WTC11 (cell line): Measurements from ENCODE around the gene GALP. TPM values are rescaled to one million over a fixed set of nuclear protein-coding genes. Genes with fewer than 3 reads are reported as not detected.
"Not testable (repeated sequence)": the region's sequence is repeated elsewhere in the genome, so short reads cannot be mapped to it uniquely, and the experiment has no call there.

Experiments
- ATAC-seq: fragments of 200-7000 bp; cut with Tn5 transposase; 2 replicates; pipeline ENCODE4 v1.10.0; 2021; ENCODE audit warnings: mild to moderate bottlenecking, moderate library complexity
- CTCF ChIA-PET: fragments of 300-600 bp; sonication (Branson Sonifier 250); formaldehyde crosslinking; loops from one replicate; lab custom pipeline; 2021; ENCODE audit warnings: antibody characterized with exemption; lab: Charles Lee
- POLR2A ChIA-PET: fragments of 350-600 bp; sonication (Branson Sonifier 250); formaldehyde crosslinking; loops from one replicate; lab custom pipeline; 2021; ENCODE audit warnings: antibody characterized with exemption; lab: Charles Lee
- DNase-seq: peaks from one replicate; pipeline ENCODE4 v3.0.0; 2021; ENCODE audit warnings: low spot score
- H3K27ac Mint-ChIP-seq: 2 replicates; pipeline ENCODE4 v1.8.0; 2021; ENCODE audit warnings: mixed read lengths
- H3K27me3 Mint-ChIP-seq: 2 replicates; pipeline ENCODE4 v1.8.0; 2021; ENCODE audit warnings: low read depth, mild to moderate bottlenecking, moderate library complexity, mixed read lengths
- H3K36me3 Mint-ChIP-seq: 2 replicates; pipeline ENCODE4 v1.8.0; 2021; ENCODE audit warnings: mixed read lengths
- H3K4me1 Mint-ChIP-seq: 2 replicates; pipeline ENCODE4 v1.8.0; 2022; ENCODE audit warnings: mixed read lengths
- H3K4me3 Mint-ChIP-seq: 2 replicates; pipeline ENCODE4 v1.8.0; 2021; ENCODE audit warnings: mild to moderate bottlenecking, moderate library complexity, mixed read lengths
- H3K9me3 Mint-ChIP-seq: 2 replicates; pipeline ENCODE4 v1.8.0; 2021; ENCODE audit warnings: mixed read lengths
- IRF2 ChIP-seq: sonication (generic); formaldehyde crosslinking; IDR thresholded peaks from 2 replicates; pipeline ENCODE4 v1.8.0; 2022; ENCODE audit warnings: low read depth, missing genetic modification reagents, borderline replicate concordance
- MXD4 ChIP-seq: fragments of 250-450 bp; sonication (Bioruptor Pico); IDR thresholded peaks from 2 replicates; pipeline ENCODE4 v1.8.0; 2021; ENCODE audit warnings: mild to moderate bottlenecking, moderate library complexity, borderline replicate concordance
- NFYB ChIP-seq: sonication (generic); formaldehyde crosslinking; conservative IDR thresholded peaks from 2 replicates; pipeline ENCODE4 v1.8.0; 2022; ENCODE audit warnings: low read depth, missing genetic modification reagents
- NR2C2 ChIP-seq: sonication (generic); formaldehyde crosslinking; IDR thresholded peaks from 2 replicates; pipeline ENCODE4 v1.8.0; 2022; ENCODE audit warnings: mild to moderate bottlenecking, missing genetic modification reagents
- NR3C1 ChIP-seq: sonication (generic); formaldehyde crosslinking; conservative IDR thresholded peaks from 2 replicates; pipeline ENCODE4 v1.8.1; 2023; ENCODE audit warnings: low read depth, mild to moderate bottlenecking, missing genetic modification reagents
- RELA ChIP-seq: sonication (generic); formaldehyde crosslinking; IDR thresholded peaks from 2 replicates; pipeline ENCODE4 v1.8.1; 2022; ENCODE audit warnings: missing genetic modification reagents, mild to moderate bottlenecking, borderline replicate concordance
- ZNF232 ChIP-seq: sonication (generic); formaldehyde crosslinking; IDR thresholded peaks from 2 replicates; pipeline ENCODE4 v1.8.0; 2022; ENCODE audit warnings: mild to moderate bottlenecking, missing genetic modification reagents
- total RNA-seq: library from RNA; stranded (reverse); gene quantifications from 3 replicates; pipeline ENCODE4 v1.2.3, GENCODE V29; 2021
- TF ChIP-seq, protein P1 (sequence below): fragments of 200-600 bp; IDR thresholded peaks from 2 replicates; pipeline ENCODE4 v1.8.0; 2022; ENCODE audit warnings: antibody characterized with exemption
- TF ChIP-seq, protein P2 (sequence below): sonication (generic); formaldehyde crosslinking; IDR thresholded peaks from 2 replicates; pipeline ENCODE4 v1.8.0; 2022; ENCODE audit warnings: mild to moderate bottlenecking, missing genetic modification reagents
- TF ChIP-seq, protein P3 (sequence below): fragments of 250-450 bp; sonication (Bioruptor Pico); IDR thresholded peaks from 2 replicates; pipeline ENCODE4 v1.8.0; 2021; ENCODE audit warnings: mild to moderate bottlenecking
- TF ChIP-seq, protein P4 (sequence below): sonication (generic); formaldehyde crosslinking; IDR thresholded peaks from 2 replicates; pipeline ENCODE4 v1.8.1; 2022; ENCODE audit warnings: missing genetic modification reagents, borderline replicate concordance

Gene GALP
- total RNA-seq, 1 experiment from 2014 or later: not detected

DNA sequence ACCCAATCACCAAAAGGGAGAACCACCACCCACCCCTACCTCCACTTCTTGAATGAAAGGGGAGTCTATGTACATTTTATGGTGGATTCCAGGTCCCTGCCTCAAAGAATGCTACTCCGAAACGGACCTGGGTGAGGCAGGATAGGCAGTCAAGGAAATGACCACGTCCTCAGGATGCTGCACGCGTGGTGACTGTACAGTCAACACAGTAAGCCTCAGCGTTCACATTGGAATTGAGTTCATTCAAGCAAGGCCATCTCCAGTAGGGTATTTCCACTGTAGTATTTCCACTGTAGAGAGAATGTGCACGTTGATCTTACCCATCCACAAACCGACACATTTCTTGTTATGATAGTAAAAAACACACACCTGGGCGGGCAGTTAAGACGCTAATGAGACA, 43.2 kb downstream of the GALP start (continued):
- TF ChIP-seq NFYB: no peak
- TF ChIP-seq MXD4 (CRISPR knock-in tag): no peak
- TF ChIP-seq ZNF232 (CRISPR knock-in tag): no peak
- TF ChIP-seq NR2C2: no peak
- TF ChIP-seq, protein P1, sequence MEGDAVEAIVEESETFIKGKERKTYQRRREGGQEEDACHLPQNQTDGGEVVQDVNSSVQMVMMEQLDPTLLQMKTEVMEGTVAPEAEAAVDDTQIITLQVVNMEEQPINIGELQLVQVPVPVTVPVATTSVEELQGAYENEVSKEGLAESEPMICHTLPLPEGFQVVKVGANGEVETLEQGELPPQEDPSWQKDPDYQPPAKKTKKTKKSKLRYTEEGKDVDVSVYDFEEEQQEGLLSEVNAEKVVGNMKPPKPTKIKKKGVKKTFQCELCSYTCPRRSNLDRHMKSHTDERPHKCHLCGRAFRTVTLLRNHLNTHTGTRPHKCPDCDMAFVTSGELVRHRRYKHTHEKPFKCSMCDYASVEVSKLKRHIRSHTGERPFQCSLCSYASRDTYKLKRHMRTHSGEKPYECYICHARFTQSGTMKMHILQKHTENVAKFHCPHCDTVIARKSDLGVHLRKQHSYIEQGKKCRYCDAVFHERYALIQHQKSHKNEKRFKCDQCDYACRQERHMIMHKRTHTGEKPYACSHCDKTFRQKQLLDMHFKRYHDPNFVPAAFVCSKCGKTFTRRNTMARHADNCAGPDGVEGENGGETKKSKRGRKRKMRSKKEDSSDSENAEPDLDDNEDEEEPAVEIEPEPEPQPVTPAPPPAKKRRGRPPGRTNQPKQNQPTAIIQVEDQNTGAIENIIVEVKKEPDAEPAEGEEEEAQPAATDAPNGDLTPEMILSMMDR: no peak
- no peak for TF ChIP-seq RELA (CRISPR knock-in tag)
- TF ChIP-seq, protein P2, sequence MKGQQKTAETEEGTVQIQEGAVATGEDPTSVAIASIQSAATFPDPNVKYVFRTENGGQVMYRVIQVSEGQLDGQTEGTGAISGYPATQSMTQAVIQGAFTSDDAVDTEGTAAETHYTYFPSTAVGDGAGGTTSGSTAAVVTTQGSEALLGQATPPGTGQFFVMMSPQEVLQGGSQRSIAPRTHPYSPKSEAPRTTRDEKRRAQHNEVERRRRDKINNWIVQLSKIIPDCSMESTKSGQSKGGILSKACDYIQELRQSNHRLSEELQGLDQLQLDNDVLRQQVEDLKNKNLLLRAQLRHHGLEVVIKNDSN: no peak
- TF ChIP-seq, protein P3, sequence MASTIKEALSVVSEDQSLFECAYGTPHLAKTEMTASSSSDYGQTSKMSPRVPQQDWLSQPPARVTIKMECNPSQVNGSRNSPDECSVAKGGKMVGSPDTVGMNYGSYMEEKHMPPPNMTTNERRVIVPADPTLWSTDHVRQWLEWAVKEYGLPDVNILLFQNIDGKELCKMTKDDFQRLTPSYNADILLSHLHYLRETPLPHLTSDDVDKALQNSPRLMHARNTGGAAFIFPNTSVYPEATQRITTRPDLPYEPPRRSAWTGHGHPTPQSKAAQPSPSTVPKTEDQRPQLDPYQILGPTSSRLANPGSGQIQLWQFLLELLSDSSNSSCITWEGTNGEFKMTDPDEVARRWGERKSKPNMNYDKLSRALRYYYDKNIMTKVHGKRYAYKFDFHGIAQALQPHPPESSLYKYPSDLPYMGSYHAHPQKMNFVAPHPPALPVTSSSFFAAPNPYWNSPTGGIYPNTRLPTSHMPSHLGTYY: no peak
- no peak for TF ChIP-seq IRF2 (CRISPR knock-in tag)

DNA sequence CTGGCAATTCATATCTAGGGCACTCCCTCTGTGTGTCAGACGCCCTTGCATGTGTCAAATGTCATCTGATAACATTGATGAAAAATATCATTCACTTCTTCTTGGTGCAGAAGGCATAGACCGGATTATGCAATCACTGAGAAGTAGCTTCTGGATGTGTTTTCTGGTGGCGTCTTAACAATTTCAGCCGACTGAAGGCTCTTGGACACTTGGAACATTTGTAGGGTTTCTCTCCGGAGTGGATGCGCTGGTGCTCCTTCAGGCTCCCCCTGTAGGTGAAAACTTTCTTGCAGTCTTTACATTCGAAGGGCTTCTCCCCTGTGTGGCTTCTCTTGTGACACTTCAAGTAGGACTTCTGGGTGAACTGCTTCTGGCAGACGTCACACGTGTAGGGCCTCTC, 45.6 kb downstream of the GALP start:
- H3K36me3 Mint-ChIP-seq, DNase-seq, POLR2A ChIA-PET, H3K4me3 Mint-ChIP-seq, H3K9me3 Mint-ChIP-seq, H3K27ac Mint-ChIP-seq: not testable (repeated sequence)
- ATAC-seq: peak; percentile 23
- CTCF ChIA-PET: interaction anchor here (1.0 to 1.8 kb wide), 8 partner anchors 34 to 155 kb away, joined by 3 to 9 read pairs (median 4); partner anchors contain the start of gene GALP
- TF ChIP-seq, protein P1: peak; percentile 31; the same call in 1 of the 2 replicates
- Mint-ChIP-seq H3K27me3 (peaks cover 11% of the 10 kb centered on the region), H3K4me1 (peaks cover 11% of the 10 kb centered on the region)

DNA sequence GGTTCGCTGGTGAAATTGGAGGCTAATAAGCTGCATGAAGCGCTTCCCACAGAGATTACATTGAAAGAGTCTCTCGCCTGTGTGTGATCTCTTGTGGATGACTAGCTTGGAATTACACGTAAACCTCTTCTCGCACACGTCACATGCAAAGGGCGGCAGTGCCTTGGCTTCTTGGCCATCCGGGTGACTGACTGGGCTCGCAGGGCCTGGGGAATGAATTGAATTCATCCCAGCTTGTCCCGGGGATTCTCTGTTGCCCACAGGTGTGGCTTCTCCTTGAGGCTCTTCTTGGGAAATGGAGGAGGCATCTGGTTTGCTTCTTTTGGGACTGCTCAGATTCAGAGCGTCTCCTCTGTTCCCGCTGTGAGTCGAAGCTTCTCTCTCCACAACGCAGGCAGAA, 46.0 kb downstream of the GALP start:
- no peak for TF ChIP-seq NR3C1
- TF ChIP-seq, protein P1: no peak
- TF ChIP-seq, protein P4, sequence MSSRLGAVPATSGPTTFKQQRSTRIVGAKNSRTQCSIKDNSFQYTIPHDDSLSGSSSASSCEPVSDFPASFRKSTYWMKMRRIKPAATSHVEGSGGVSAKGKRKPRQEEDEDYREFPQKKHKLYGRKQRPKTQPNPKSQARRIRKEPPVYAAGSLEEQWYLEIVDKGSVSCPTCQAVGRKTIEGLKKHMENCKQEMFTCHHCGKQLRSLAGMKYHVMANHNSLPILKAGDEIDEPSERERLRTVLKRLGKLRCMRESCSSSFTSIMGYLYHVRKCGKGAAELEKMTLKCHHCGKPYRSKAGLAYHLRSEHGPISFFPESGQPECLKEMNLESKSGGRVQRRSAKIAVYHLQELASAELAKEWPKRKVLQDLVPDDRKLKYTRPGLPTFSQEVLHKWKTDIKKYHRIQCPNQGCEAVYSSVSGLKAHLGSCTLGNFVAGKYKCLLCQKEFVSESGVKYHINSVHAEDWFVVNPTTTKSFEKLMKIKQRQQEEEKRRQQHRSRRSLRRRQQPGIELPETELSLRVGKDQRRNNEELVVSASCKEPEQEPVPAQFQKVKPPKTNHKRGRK (CRISPR knock-in tag): no peak
- no peak for TF ChIP-seq ZNF232 (CRISPR knock-in tag)
- Mint-ChIP-seq H3K36me3 (no peaks in the 10 kb centered on the region), H3K4me1 (peaks cover 7% of the 10 kb centered on the region), H3K27me3 (peaks cover 10% of the 10 kb centered on the region), H3K4me3 (no peak overlapping the region), H3K27ac (no peak overlapping the region), H3K9me3 (no peaks in the 10 kb centered on the region)
- POLR2A ChIA-PET: no interaction called here
- DNase-seq (no peak), ATAC-seq (no peak)
- CTCF ChIA-PET: interaction anchor here (1.0 to 1.8 kb wide), 8 partner anchors 33 to 155 kb away, joined by 3 to 9 read pairs (median 4); partner anchors contain the start of gene GALP
